Transverse colon (tissue), 4 donors: ENCODE results near the gene ZCCHC17. TPM values are rescaled to one million over a fixed set of nuclear protein-coding genes. Genes with fewer than 3 reads are reported as not detected.
A peak's percentile ranks its signal among the peaks of the same experiment; 100 is the strongest.
"Not testable (repeated sequence)": the region's sequence is repeated elsewhere in the genome, so short reads cannot be mapped to it uniquely, and the experiment has no call there.

Experiments used
- DNase-seq: peaks from one replicate; pipeline ENCODE4 v3.0.0-alpha.2; 2019
- H3K27ac ChIP-seq, 4 donors: fragments of 200-600 bp; sonication (generic); 2 replicates each; pipeline ENCODE4 v1.5.1; 2016 to 2018; ENCODE audit warnings: inconsistent platforms in 4 of 4
- H3K27me3 ChIP-seq: fragments of 200-600 bp; sonication (generic); 2 replicates; pipeline ENCODE4 v1.5.1; 2017; ENCODE audit warnings: inconsistent platforms
- H3K36me3 ChIP-seq, 4 donors: fragments of 200-600 bp; sonication (generic); 2 replicates each; pipeline ENCODE4 v1.5.1; 2017 to 2019; ENCODE audit warnings: inconsistent platforms in 4 of 4
- H3K4me1 ChIP-seq, 4 donors: fragments of 200-600 bp; sonication (generic); 2 replicates each; pipeline ENCODE4 v1.5.1; 2017 to 2020; ENCODE audit warnings: inconsistent platforms in 4 of 4
- H3K4me3 ChIP-seq, 4 donors: fragments of 200-600 bp; sonication (generic); 1 replicate in 1 of 4; 2 replicates in 3 of 4; pipeline versions ENCODE4 v1.5.1 to v1.6.1; 2017 to 2019; ENCODE audit warnings: inconsistent platforms in 4 of 4
- H3K9me3 ChIP-seq, 2 donors: fragments of 200-600 bp; sonication (generic); 2 replicates each; pipeline ENCODE4 v1.5.1; 2017 to 2019; ENCODE audit warnings: inconsistent platforms in 2 of 2
- CTCF ChIP-seq, 5 experiments: fragments of 200-600 bp in 3 of 5; fragments of 450-650 bp in 2 of 5; sonication (generic) in 3 of 5; IDR thresholded peaks; 1 replicate in 2 of 5; 2 replicates in 3 of 5; pipeline ENCODE4 v1.5.1; 2016 to 2017; ENCODE audit warnings: antibody characterized with exemption in 5 of 5, inconsistent platforms in 3 of 5, mild to moderate bottlenecking in 2 of 5, moderate library complexity in 1 of 5
- EP300 ChIP-seq: sonication (generic); formaldehyde crosslinking; IDR thresholded peaks from one replicate; pipeline ENCODE4 v1.6.1; 2017; ENCODE audit warnings: antibody characterized with exemption, low read depth
- POLR2A ChIP-seq: fragments of 450-650 bp; IDR thresholded peaks from one replicate; pipeline ENCODE4 v1.6.1; 2016; ENCODE audit warnings: antibody characterized with exemption, mild to moderate bottlenecking, moderate library complexity
- POLR2AphosphoS5 ChIP-seq, 3 donors: sonication (generic); formaldehyde crosslinking; IDR thresholded peaks; one replicate each; pipeline ENCODE4 v1.6.1; 2016; ENCODE audit warnings: antibody characterized with exemption in 3 of 3
- WGBS, 2 donors: methylation state at CpG; one replicate each; pipeline ENCODE4 v1.1.5; 2018; ENCODE audit warnings: low coverage in 1 of 2; 5-methylcytosine and 5-hydroxymethylcytosine counted together
- in situ Hi-C, 4 donors: fragments of 200-750 bp; cut with MboI; loops; one replicate each; pipeline versions ENCODE4 v1.15.0 to v1.15.1; 2017; ENCODE audit warnings: low sequenced_read_pairs in 3 of 4, low pct_ligation_motif_present in 1 of 4, low pct_unique_long_range_greater_than_20kb in 1 of 4
- intact Hi-C: fragments of 100-400 bp; cut with DNase I; formaldehyde crosslinking; loops from one replicate; pipeline ENCODE4 v1.15.1; 2023; ENCODE audit warnings: low total_unique reads
- total RNA-seq, 4 donors: library from RNA; depleted of rRNA; stranded (reverse); fragments of >200 nt; gene quantifications; one replicate each; pipeline ENCODE4 v1.1.0, GENCODE V29; 2016

Gene ZCCHC17
- total RNA-seq, 4 donors from 2014 or later = 4.8 to 18.7 (median 13.7) TPM

GRCh38 chr1:31381394-31382294, 84.8 kb downstream of the ZCCHC17 start:
- Histone ChIP-seq H3K27me3 (no peaks in the 10 kb centered on the region), H3K4me3 (no peak overlapping the region), H3K4me1 (peaks cover 5 to 51% (median 26%) of the 10 kb centered on the region in 4 donors), H3K36me3 (no peaks in the 10 kb centered on the region), H3K27ac (peak overlapping the region in 3 of 4 donors; percentile 46 to 76 (median 55)), H3K9me3 (no peaks in the 10 kb centered on the region)
- DNase-seq = peak; percentile 75
- 56 to 82% methylated on average over 2 to 6 of the region's 6 CpGs for WGBS, 2 donors
- TF ChIP-seq POLR2AphosphoS5 (IDR thresholded peaks at IDR 0.05) (peak in 1 of 3 donors; percentile 58), EP300 (no peak)
- intact Hi-C loops (no loop called here), in situ Hi-C loops (no loop called here)

- H3K4me1 ChIP-seq = peaks cover 5 to 46% (median 22%) of the 10 kb centered on the region in 4 donors
- TF ChIP-seq POLR2A (no peak), POLR2AphosphoS5 (IDR thresholded peaks at IDR 0.05) (no peak), EP300 (no peak), CTCF (IDR thresholded peaks at IDR 0.05) (no peak)
- 65 to 79% methylated on average over 2 to 3 of the region's 3 CpGs for WGBS, 2 donors
- H3K4me3 ChIP-seq = no peak overlapping the region
- H3K36me3 ChIP-seq = no peaks in the 10 kb centered on the region
- no peaks in the 10 kb centered on the region for H3K9me3 ChIP-seq
- intact Hi-C loops = no loop called here
- no peaks in the 10 kb centered on the region for H3K27me3 ChIP-seq
- peak overlapping the region in 3 of 4 donors; percentile 44 to 76 (median 55) for H3K27ac ChIP-seq
- DNase-seq = no peak
- in situ Hi-C loops = no loop called here
These were observed 85.7 kb downstream of the ZCCHC17 start for GRCh38 chr1:31382379-31382989.

GRCh38 chr1:31383967-31384366, 87.1 kb downstream of the ZCCHC17 start:
- peak; percentile 49 for TF ChIP-seq POLR2A
- no peak for TF ChIP-seq CTCF (IDR thresholded peaks at IDR 0.05)
- TF ChIP-seq POLR2AphosphoS5 (IDR thresholded peaks at IDR 0.05) = peak in 2 of 3 donors; percentile 42 to 67
- TF ChIP-seq EP300 = no peak
- intact Hi-C loops (no loop called here), in situ Hi-C loops (no loop called here)
- Histone ChIP-seq H3K4me1 (peaks cover 5 to 39% (median 19%) of the 10 kb centered on the region in 4 donors), H3K36me3 (no peaks in the 10 kb centered on the region), H3K4me3 (no peak overlapping the region), H3K27ac (peak overlapping the region in 2 of 4 donors; percentile 25 to 40), H3K27me3 (no peaks in the 10 kb centered on the region), H3K9me3 (no peaks in the 10 kb centered on the region)
- 0 to 30% methylated on average over 1 of the region's 1 CpG for WGBS, 2 donors
- DNase-seq = peak; percentile 40

- H3K9me3 ChIP-seq, H3K27ac ChIP-seq, DNase-seq, H3K27me3 ChIP-seq, H3K4me3 ChIP-seq, in situ Hi-C loops, H3K36me3 ChIP-seq, intact Hi-C loops: not testable (repeated sequence)
- H3K4me1 ChIP-seq = peaks cover 0 to 42% (median 15%) of the 10 kb centered on the region in 4 donors
- WGBS, 2 donors = 62 to 74% methylated on average over 4 to 8 of the region's 8 CpGs
These were observed 89.9 kb downstream of the ZCCHC17 start for GRCh38 chr1:31386576-31387243.

GRCh38 chr1:31387612-31388011, 90.8 kb downstream of the ZCCHC17 start:
- DNase-seq = no peak
- intact Hi-C loops (no loop called here), in situ Hi-C loops (no loop called here)
- no peak overlapping the region for H3K27ac ChIP-seq
- no peaks in the 10 kb centered on the region for H3K36me3 ChIP-seq
- TF ChIP-seq POLR2A (no peak), EP300 (no peak), POLR2AphosphoS5 (IDR thresholded peaks at IDR 0.05) (no peak), CTCF (IDR thresholded peaks at IDR 0.05) (no peak)
- no peaks in the 10 kb centered on the region for H3K27me3 ChIP-seq
- no peak overlapping the region for H3K4me3 ChIP-seq
- H3K4me1 ChIP-seq = peaks cover 0 to 33% (median 10%) of the 10 kb centered on the region in 4 donors
- WGBS, 2 donors = 54 to 74% methylated on average over 7 to 10 of the region's 10 CpGs
- H3K9me3 ChIP-seq = no peaks in the 10 kb centered on the region
